Measurements from ENCODE around the gene RAPGEF4.

- TF ChIP-seq CTCF (IDR thresholded peaks at IDR 0.05) (no peak), POLR2A (IDR thresholded peaks at IDR 0.05; ENCODE audit: low read depth) (no peak), POLR2AphosphoS5 (IDR thresholded peaks at IDR 0.05) (no peak), EP300 (IDR thresholded peaks at IDR 0.05) (no peak)
Measured at GRCh38 chr2:172726172-172726735, 9.4 kb upstream of the RAPGEF4 start.

All from esophagus muscularis mucosa (tissue), 4 donors.